ENCODE data around the gene TGFBI.
"Not testable (repeated sequence)": the region's sequence is repeated elsewhere in the genome, so short reads cannot be mapped to it uniquely, and the experiment has no call there.

The TGFBI gene

GRCh38 chr5:136027311-136027710 lies 1.5 kb upstream of the TGFBI start:
- DNase-seq (ENCODE audit: low spot score) = no peak

GRCh38 chr5:136028090-136028489 lies 698 bp upstream of the TGFBI start:
- DNase-seq (ENCODE audit: low spot score) = no peak

- DNase-seq (ENCODE audit: low spot score) = no peak
These were observed 1.5 kb downstream of the TGFBI start for GRCh38 chr5:136030252-136030651.

DNA sequence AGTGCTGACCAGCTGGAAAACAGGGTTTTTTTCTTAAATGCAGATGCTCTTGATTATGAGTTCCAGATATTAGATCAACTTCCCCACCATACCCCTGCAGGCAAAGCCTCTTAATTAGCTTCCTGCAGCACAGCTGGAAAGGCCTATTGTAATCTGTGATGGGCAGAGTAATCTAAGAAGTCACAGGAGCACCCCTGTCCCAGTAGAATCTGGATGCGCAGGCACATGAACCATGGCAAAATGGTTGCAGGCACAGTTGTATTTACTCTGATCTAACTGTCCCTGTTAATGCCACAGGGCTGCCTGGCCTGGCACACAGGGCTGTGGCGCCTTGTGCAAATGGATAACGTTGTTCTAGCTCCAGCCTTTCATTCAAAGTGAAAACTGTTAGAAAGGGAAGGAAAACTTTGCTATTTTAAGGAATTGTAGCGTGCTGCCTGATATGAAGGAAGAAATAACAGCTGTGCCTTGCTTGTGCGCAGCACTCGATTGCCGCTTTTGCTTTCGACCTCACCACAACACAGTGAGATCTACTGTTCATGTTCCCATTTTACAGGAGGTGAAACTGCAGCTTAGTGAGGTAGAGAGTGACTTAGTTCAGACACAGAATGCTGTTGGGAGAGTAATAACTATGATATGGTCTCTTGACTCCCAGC lies 2.3 kb downstream of the TGFBI start:
- peak; percentile 27 for DNase-seq (ENCODE audit: low spot score)

GRCh38 chr5:136031711-136032110 lies 2.9 kb downstream of the TGFBI start:
- no peak for DNase-seq (ENCODE audit: low spot score)

GRCh38 chr5:136032564-136032963 lies 3.8 kb downstream of the TGFBI start:
- no peak for DNase-seq (ENCODE audit: low spot score)

DNA sequence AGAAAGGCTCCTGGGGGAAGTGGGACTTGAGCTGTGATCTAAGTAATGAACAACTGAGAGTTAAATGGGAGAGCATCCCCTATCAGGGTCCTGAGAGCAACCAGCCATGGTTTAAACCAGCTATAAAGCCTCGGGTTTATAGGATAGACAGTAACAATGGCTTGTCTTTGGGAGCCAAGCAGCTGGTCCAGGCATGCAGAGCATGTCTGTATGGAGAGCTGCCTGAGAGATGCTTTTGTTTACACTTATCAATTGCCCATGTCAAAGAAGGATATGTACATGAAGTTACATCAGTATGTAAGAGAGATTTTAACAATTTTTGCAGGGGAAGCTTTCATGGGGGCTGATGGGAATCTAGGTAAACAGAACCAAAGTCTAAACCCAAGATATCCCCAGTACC lies 4.4 kb downstream of the TGFBI start:
- DNase-seq (ENCODE audit: low spot score) = no peak

DNA sequence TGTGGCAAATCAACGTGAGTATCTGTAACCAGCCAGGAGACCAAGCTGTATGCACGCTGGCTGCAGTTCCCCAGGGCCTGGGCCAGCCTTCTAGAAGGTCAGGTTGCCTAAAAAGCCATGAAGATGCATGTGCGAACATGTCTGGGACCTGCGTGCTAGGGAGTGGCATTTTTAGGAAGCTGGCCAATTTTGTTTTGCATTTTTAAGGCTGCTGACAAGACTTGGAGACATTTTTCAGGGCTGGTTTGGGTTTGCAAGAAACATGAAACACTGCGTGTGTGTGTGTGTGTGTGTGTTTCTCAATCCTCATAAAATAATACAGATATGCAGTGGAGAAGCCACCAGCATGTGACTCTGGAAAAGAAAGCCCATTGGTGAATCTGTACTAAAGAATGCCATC lies 5.1 kb downstream of the TGFBI start:
- DNase-seq (ENCODE audit: low spot score) = no peak

- DNase-seq (ENCODE audit: low spot score) = no peak
These were observed 5.7 kb downstream of the TGFBI start for GRCh38 chr5:136034492-136034891.

DNA sequence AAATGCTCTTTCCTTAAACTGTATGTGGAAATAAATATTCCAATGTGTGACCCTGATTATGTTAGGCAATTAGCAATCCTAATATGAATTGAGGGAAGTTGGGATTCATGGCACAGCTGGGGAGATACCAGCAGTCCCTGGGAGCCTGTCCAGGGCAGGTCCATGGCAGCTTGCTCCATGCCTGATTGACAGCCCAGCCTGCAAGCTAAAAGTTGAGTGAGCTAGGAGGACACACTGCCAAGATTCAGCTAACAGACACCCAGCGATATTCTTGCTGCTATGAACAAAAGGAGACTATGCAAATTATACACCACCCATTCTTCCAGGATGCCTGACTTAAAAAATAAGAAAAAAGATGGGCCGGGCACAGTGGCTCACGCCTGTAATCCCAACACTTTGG lies 6.2 kb downstream of the TGFBI start:
- no peak for DNase-seq (ENCODE audit: low spot score)

- no peak for DNase-seq (ENCODE audit: low spot score)
These were observed 7.0 kb downstream of the TGFBI start for GRCh38 chr5:136035837-136036236.

GRCh38 chr5:136036293-136036911 lies 7.6 kb downstream of the TGFBI start:
- no peak for DNase-seq (ENCODE audit: low spot score)

GRCh38 chr5:136037001-136037705 lies 8.4 kb downstream of the TGFBI start:
- DNase-seq (ENCODE audit: low spot score) = no peak

DNA sequence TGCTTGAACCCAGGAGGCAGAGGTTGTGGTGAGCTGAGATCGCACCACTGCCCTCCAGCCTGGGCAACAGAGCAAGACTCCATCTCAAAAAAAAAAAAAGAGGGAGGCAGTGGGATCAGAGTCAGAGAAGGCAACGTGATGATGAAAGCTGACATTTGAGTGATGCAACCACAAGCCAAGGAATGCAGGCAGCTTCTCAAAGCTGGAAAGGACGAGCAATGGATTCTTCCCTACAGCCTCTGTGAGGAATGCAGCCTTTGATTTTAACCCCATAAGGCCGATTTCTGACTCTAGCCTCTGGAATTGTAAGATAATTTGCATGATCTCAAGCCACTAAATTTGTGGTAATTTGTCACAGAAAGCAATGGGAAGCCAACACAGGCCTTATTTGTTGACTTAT lies 9.8 kb downstream of the TGFBI start:
- no peak for DNase-seq (ENCODE audit: low spot score)

GRCh38 chr5:136039202-136039601 lies 10.4 kb downstream of the TGFBI start:
- no peak for DNase-seq (ENCODE audit: low spot score)

- no peak for DNase-seq (ENCODE audit: low spot score)
These were observed 12.1 kb downstream of the TGFBI start for GRCh38 chr5:136040746-136041415.

DNA sequence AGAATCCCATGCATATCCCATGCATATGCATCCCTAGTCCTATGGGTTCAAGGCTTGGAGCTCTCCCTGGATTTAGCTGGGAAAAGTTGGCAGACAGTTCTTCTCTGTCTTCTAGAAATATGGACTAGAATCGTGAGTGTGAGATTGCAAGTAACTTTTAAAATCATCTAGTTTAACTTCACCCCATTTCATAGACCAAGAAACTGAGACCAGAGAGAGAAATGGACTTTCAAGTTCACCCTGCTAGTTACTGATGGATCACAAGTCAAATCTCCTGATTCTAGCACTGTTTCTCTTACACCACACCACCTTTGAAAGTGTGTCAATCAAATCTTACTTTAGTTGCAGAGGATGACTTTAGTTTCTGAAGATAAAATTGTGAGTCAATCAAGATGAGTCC lies 13.4 kb downstream of the TGFBI start:
- DNase-seq (ENCODE audit: low spot score) = no peak

GRCh38 chr5:136042665-136043121 lies 13.9 kb downstream of the TGFBI start:
- DNase-seq (ENCODE audit: low spot score) = no peak

GRCh38 chr5:136043551-136043950 lies 14.8 kb downstream of the TGFBI start:
- DNase-seq (ENCODE audit: low spot score) = no peak

GRCh38 chr5:136043968-136044610 lies 15.3 kb downstream of the TGFBI start:
- no peak for DNase-seq (ENCODE audit: low spot score)

DNA sequence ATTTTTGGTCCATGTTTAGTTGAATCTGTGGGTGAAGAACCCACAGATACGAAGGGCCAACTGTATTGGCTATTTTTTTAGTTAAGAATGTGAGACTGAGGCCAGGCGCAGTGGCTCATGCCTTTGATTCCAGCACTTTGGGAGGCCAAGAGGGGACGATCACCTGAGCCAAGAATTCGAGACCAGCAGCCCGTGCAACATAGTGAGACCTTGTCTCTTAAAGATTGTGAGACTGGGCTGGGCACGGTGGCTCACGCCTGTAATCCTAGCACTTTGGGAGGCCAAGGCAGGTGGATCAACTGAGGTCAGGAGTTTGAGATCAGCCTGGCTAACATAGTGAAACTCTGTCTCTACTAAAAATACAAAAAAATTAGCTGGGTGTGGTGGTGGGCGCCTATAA lies 16.2 kb downstream of the TGFBI start:
- not testable (repeated sequence) for DNase-seq (ENCODE audit: low spot score)

DNA sequence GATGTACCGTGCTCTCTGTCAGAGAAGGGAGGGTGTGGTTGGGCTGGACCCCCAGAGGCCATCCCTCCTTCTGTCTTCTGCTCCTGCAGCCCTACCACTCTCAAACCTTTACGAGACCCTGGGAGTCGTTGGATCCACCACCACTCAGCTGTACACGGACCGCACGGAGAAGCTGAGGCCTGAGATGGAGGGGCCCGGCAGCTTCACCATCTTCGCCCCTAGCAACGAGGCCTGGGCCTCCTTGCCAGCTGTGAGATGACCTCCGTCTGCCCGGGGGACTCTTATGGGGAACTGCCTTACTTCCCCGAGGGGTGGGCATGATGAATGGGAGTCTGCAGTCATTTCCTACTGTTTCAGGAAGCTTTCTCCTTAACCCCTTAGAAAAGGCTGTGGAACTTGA lies 17.5 kb downstream of the TGFBI start:
- no peak for DNase-seq (ENCODE audit: low spot score)

Measured in Ammon's horn (tissue), 1 donor.